ENCODE results near the gene SLC25A41. TPM values are rescaled to one million over a fixed set of nuclear protein-coding genes. Genes with fewer than 3 reads are reported as not detected.

The SLC25A41 gene
- total and polyA plus RNA-seq, 9 of the 15 experiments (the other 6 are each of a cell fraction or from before 2014, with no cell fraction given) = 0.08 to 4.2 (median 1.6) TPM

DNA sequence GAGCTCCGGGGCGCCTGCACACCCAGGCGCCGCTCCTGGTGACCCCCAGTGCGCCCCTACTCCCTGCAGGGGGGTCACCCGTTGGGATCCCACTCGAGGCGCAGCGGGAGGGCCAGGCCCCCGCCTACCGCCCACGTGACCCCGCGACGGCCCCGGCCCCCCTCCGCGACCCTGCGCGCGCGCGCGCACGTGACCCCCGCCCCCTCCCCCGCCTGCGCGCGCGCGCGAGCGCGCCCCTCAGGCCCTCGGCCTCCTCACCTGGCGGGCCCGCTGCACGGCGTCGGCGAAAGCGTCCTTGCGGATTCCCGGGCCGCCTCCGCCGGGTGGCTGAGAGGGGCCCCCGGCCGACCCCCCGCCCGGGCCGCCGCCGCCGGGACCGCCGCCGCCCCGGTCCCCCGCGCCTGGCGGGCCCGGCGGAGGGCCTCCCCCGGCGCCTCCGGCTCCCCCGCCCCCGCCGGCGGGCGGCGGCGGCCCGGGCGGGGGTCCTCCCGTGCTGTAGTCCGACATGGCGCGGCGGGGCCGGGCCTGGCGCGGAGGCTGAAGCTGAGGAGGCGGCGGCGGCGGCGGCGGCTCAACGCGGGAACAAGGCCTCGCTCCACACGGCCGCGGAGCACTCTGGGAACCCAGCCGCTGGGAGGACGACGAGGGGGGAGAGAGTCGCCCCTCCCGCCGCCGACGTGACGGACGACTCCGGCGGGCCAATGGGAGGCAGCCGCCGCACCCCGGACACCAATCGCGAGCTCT lies 9.2 kb downstream of the SLC25A41 start, which contains the start of gene KHSRP (continued):
- TF ChIP-seq, protein P1, sequence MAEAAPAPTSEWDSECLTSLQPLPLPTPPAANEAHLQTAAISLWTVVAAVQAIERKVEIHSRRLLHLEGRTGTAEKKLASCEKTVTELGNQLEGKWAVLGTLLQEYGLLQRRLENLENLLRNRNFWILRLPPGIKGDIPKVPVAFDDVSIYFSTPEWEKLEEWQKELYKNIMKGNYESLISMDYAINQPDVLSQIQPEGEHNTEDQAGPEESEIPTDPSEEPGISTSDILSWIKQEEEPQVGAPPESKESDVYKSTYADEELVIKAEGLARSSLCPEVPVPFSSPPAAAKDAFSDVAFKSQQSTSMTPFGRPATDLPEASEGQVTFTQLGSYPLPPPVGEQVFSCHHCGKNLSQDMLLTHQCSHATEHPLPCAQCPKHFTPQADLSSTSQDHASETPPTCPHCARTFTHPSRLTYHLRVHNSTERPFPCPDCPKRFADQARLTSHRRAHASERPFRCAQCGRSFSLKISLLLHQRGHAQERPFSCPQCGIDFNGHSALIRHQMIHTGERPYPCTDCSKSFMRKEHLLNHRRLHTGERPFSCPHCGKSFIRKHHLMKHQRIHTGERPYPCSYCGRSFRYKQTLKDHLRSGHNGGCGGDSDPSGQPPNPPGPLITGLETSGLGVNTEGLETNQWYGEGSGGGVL (CRISPR knock-in tag; IDR thresholded peaks at IDR 0.05) = no peak
- TF ChIP-seq IRF2 (CRISPR knock-in tag; IDR thresholded peaks at IDR 0.05) (no peak), HNRNPL (IDR thresholded peaks at IDR 0.05; ENCODE audit: low read depth, low read length) (no peak), ZNF253 (CRISPR knock-in tag; conservative IDR thresholded peaks at IDR 0.05) (no peak), CC2D1A (IDR thresholded peaks at IDR 0.05) (no peak), ZNF263 (CRISPR knock-in tag; IDR thresholded peaks at IDR 0.05; ENCODE audit: borderline replicate concordance) (peak; percentile 94), ATF1 (CRISPR knock-in tag; IDR thresholded peaks at IDR 0.05) (peak; percentile 61), ATF1 (tag; IDR thresholded peaks at IDR 0.05) (no peak), SMAD4 (CRISPR knock-in tag; conservative IDR thresholded peaks at IDR 0.05) (0 out of 2 replicates have a peak, but pooled peaks have one; percentile 25), ZNF143 (CRISPR knock-in tag; IDR thresholded peaks at IDR 0.05) (peak; percentile 77), JUND (IDR thresholded peaks at IDR 0.05; ENCODE audit: borderline replicate concordance, low read depth, low read length) (0 out of 2 replicates have a peak, but pooled peaks have one; percentile 18), JUND (tag; IDR thresholded peaks at IDR 0.05; ENCODE audit: borderline replicate concordance, low read depth, low read length) (no peak), CREB1 (IDR thresholded peaks at IDR 0.05) (peak; percentile 83), CREB1 (CRISPR knock-in tag; IDR thresholded peaks at IDR 0.05) (peak; percentile 77), ZBTB7A (IDR thresholded peaks at IDR 0.05; ENCODE audit: borderline replicate concordance, control insufficient read depth, low read depth, low read length) (peak; percentile 78)
- TF ChIP-seq, protein P2, sequence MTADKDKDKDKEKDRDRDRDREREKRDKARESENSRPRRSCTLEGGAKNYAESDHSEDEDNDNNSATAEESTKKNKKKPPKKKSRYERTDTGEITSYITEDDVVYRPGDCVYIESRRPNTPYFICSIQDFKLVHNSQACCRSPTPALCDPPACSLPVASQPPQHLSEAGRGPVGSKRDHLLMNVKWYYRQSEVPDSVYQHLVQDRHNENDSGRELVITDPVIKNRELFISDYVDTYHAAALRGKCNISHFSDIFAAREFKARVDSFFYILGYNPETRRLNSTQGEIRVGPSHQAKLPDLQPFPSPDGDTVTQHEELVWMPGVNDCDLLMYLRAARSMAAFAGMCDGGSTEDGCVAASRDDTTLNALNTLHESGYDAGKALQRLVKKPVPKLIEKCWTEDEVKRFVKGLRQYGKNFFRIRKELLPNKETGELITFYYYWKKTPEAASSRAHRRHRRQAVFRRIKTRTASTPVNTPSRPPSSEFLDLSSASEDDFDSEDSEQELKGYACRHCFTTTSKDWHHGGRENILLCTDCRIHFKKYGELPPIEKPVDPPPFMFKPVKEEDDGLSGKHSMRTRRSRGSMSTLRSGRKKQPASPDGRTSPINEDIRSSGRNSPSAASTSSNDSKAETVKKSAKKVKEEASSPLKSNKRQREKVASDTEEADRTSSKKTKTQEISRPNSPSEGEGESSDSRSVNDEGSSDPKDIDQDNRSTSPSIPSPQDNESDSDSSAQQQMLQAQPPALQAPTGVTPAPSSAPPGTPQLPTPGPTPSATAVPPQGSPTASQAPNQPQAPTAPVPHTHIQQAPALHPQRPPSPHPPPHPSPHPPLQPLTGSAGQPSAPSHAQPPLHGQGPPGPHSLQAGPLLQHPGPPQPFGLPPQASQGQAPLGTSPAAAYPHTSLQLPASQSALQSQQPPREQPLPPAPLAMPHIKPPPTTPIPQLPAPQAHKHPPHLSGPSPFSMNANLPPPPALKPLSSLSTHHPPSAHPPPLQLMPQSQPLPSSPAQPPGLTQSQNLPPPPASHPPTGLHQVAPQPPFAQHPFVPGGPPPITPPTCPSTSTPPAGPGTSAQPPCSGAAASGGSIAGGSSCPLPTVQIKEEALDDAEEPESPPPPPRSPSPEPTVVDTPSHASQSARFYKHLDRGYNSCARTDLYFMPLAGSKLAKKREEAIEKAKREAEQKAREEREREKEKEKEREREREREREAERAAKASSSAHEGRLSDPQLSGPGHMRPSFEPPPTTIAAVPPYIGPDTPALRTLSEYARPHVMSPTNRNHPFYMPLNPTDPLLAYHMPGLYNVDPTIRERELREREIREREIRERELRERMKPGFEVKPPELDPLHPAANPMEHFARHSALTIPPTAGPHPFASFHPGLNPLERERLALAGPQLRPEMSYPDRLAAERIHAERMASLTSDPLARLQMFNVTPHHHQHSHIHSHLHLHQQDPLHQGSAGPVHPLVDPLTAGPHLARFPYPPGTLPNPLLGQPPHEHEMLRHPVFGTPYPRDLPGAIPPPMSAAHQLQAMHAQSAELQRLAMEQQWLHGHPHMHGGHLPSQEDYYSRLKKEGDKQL (CRISPR knock-in tag; IDR thresholded peaks at IDR 0.05; ENCODE audit: borderline replicate concordance) = no peak
- TF ChIP-seq, protein P3, sequence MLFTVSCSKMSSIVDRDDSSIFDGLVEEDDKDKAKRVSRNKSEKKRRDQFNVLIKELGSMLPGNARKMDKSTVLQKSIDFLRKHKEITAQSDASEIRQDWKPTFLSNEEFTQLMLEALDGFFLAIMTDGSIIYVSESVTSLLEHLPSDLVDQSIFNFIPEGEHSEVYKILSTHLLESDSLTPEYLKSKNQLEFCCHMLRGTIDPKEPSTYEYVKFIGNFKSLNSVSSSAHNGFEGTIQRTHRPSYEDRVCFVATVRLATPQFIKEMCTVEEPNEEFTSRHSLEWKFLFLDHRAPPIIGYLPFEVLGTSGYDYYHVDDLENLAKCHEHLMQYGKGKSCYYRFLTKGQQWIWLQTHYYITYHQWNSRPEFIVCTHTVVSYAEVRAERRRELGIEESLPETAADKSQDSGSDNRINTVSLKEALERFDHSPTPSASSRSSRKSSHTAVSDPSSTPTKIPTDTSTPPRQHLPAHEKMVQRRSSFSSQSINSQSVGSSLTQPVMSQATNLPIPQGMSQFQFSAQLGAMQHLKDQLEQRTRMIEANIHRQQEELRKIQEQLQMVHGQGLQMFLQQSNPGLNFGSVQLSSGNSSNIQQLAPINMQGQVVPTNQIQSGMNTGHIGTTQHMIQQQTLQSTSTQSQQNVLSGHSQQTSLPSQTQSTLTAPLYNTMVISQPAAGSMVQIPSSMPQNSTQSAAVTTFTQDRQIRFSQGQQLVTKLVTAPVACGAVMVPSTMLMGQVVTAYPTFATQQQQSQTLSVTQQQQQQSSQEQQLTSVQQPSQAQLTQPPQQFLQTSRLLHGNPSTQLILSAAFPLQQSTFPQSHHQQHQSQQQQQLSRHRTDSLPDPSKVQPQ (CRISPR knock-in tag; IDR thresholded peaks at IDR 0.05; ENCODE audit: borderline replicate concordance) = no peak
